HG03159 (cell line): ENCODE measurements around the gene CFAP47.
A peak's percentile ranks its signal among the peaks of the same experiment; 100 is the strongest.
"Not testable (repeated sequence)": the region's sequence is repeated elsewhere in the genome, so short reads cannot be mapped to it uniquely, and the experiment has no call there.

Experiments used
- ATAC-seq: cut with Tn5 transposase; IDR thresholded peaks from one replicate; pipeline ENCODE4 v1.9.1; 2021; ENCODE audit warnings: mild to moderate bottlenecking, moderate library complexity; ENCODE audit not compliant: unreplicated experiment

The CFAP47 gene

GRCh38 chrX:35919536-35920309 is at the start of gene CFAP47:
TSS of gene CFAP47 (plus strand) at chrX:35919734. CDS start at chrX:35919800, 66 bp downstream.
- no peak for ATAC-seq

- no peak for ATAC-seq
Measured at GRCh38 chrX:35880601-35881000, 38.9 kb upstream of the CFAP47 start.

- ATAC-seq = no peak
Measured at GRCh38 chrX:35886135-35886534, 33.4 kb upstream of the CFAP47 start.

GRCh38 chrX:35890699-35891098 is 28.8 kb upstream of the CFAP47 start:
- peak; percentile 61 for ATAC-seq

- ATAC-seq = not testable (repeated sequence)
Measured at GRCh38 chrX:35986816-35987215, 67.3 kb downstream of the CFAP47 start.

- no peak for ATAC-seq
Measured at GRCh38 chrX:36007207-36007606, 87.7 kb downstream of the CFAP47 start.

- ATAC-seq = no peak
Measured at GRCh38 chrX:36019125-36019524, 99.6 kb downstream of the CFAP47 start.

GRCh38 chrX:36035550-36035949 is 116.0 kb downstream of the CFAP47 start:
- ATAC-seq = no peak

- no peak for ATAC-seq
Measured at GRCh38 chrX:36062778-36063177, 143.2 kb downstream of the CFAP47 start.

GRCh38 chrX:36071061-36071460 is 151.5 kb downstream of the CFAP47 start:
- ATAC-seq = no peak

- ATAC-seq = not testable (repeated sequence)
Measured at GRCh38 chrX:36075009-36075408, 155.5 kb downstream of the CFAP47 start.

- no peak for ATAC-seq
Measured at GRCh38 chrX:36083256-36083655, 163.7 kb downstream of the CFAP47 start.

- no peak for ATAC-seq
Measured at GRCh38 chrX:36087366-36087765, 167.8 kb downstream of the CFAP47 start.

GRCh38 chrX:36088939-36089338 is 169.4 kb downstream of the CFAP47 start:
- not testable (repeated sequence) for ATAC-seq

- no peak for ATAC-seq
Measured at GRCh38 chrX:36102425-36102824, 182.9 kb downstream of the CFAP47 start.

GRCh38 chrX:36116222-36116621 is 196.7 kb downstream of the CFAP47 start:
- ATAC-seq = no peak

- no peak for ATAC-seq
Measured at GRCh38 chrX:36159254-36159653, 239.7 kb downstream of the CFAP47 start.

- ATAC-seq = no peak
Measured at GRCh38 chrX:36160081-36160480, 240.5 kb downstream of the CFAP47 start.

GRCh38 chrX:36198575-36198974 is 279.0 kb downstream of the CFAP47 start:
- ATAC-seq = no peak

GRCh38 chrX:36199928-36200327 is 280.4 kb downstream of the CFAP47 start:
- no peak for ATAC-seq

- ATAC-seq = no peak
Measured at GRCh38 chrX:36214924-36215323, 295.4 kb downstream of the CFAP47 start.

- no peak for ATAC-seq
Measured at GRCh38 chrX:36218801-36219200, 299.3 kb downstream of the CFAP47 start.
